Natural killer cell (primary cell): ENCODE measurements around the gene NIBAN1. TPM values are rescaled to one million over a fixed set of nuclear protein-coding genes. Genes with fewer than 3 reads are reported as not detected.
A peak's percentile ranks its signal among the peaks of the same experiment; 100 is the strongest.

Experiments used
- ATAC-seq, 3 donors: fragments of 150-1000 bp in 2 of 3; fragments of 200-7000 bp in 1 of 3; cut with Tn5 transposase; 1 replicate in 1 of 3; 2 replicates in 2 of 3; pipeline ENCODE4 v1.10.0; 2021; ENCODE audit warnings: mild to moderate bottlenecking in 2 of 3, moderate library complexity in 2 of 3
- DNase-seq, 2 donors: peaks; one replicate each; pipeline versions ENCODE4 v3.0.0 to v3.0.0-alpha.2; 2013 to 2021; ENCODE audit warnings: mixed read lengths in 1 of 2
- H3K27ac ChIP-seq: one replicate; pipeline ENCODE4 v1.5.1; 2013; ENCODE audit warnings: mild to moderate bottlenecking, low read length
- H3K27me3 ChIP-seq: one replicate; pipeline ENCODE4 v1.6.1; 2013; ENCODE audit warnings: low read length; ENCODE audit not compliant: control insufficient read depth, insufficient read depth
- H3K36me3 ChIP-seq: one replicate; pipeline ENCODE4 v1.6.1; 2013; ENCODE audit warnings: low read length; ENCODE audit not compliant: control insufficient read depth, insufficient read depth
- H3K4me1 ChIP-seq: one replicate; pipeline ENCODE4 v1.6.1; 2013; ENCODE audit warnings: low read length; ENCODE audit not compliant: control insufficient read depth, insufficient read depth
- H3K4me3 ChIP-seq: one replicate; pipeline ENCODE4 v1.5.1; 2013; ENCODE audit warnings: low read length
- H3K9me3 ChIP-seq: one replicate; pipeline ENCODE4 v1.6.1; 2013; ENCODE audit warnings: low read length; ENCODE audit not compliant: control insufficient read depth, insufficient read depth
- H3K27ac Mint-ChIP-seq, 2 donors: one replicate each; pipeline ENCODE4 v1.8.0; 2022; ENCODE audit warnings: mild to moderate bottlenecking in 2 of 2, mixed read lengths in 2 of 2, moderate library complexity in 1 of 2
- H3K27me3 Mint-ChIP-seq, 2 donors: one replicate each; pipeline ENCODE4 v1.8.0; 2022; ENCODE audit warnings: low read depth in 2 of 2, mixed read lengths in 2 of 2
- H3K36me3 Mint-ChIP-seq: one replicate; pipeline ENCODE4 v1.8.0; 2022; ENCODE audit warnings: mixed read lengths
- H3K4me1 Mint-ChIP-seq, 2 donors: one replicate each; pipeline ENCODE4 v1.8.0; 2022; ENCODE audit warnings: mixed read lengths in 2 of 2
- H3K4me3 Mint-ChIP-seq: one replicate; pipeline ENCODE4 v1.8.0; 2022; ENCODE audit warnings: mild to moderate bottlenecking, moderate library complexity, mixed read lengths
- H3K9me3 Mint-ChIP-seq, 2 donors: one replicate each; pipeline ENCODE4 v1.8.0; 2022; ENCODE audit warnings: mixed read lengths in 2 of 2
- CTCF ChIP-seq: fragments of 200-600 bp; IDR thresholded peaks from one replicate; pipeline ENCODE4 v1.8.0; 2022; ENCODE audit warnings: antibody characterized with exemption
- WGBS: methylation state at CpG from one replicate; pipeline ENCODE4 v1.1.7; 2013; ENCODE audit warnings: missing lambda C conversion rate; ENCODE audit not compliant: insufficient coverage; 5-methylcytosine and 5-hydroxymethylcytosine counted together
- intact Hi-C: fragments of 100-400 bp; cut with micrococcal nuclease; formaldehyde crosslinking; loops from one replicate; pipeline ENCODE4 v1.14.2; 2022
- total RNA-seq, 4 donors: library from RNA; stranded (reverse); fragments of 120-200 nt in 1 of 4; gene quantifications; one replicate each; pipeline versions ENCODE4 v1.2.3 to v1.2.4, GENCODE V29; 2013 to 2022

The NIBAN1 gene
- total RNA-seq, 3 donors from 2014 or later (not counting 1 experiment from before 2014, with no cell fraction given) = 30.9 to 54.1 (median 31.0) TPM

GRCh38 chr1:184954232-184954995 lies 19.9 kb downstream of the NIBAN1 start:
- Mint-ChIP-seq H3K9me3 (no peaks in the 10 kb centered on the region), H3K27ac (peak overlapping the region in 1 of 2 donors; percentile 29), H3K36me3 (no peaks in the 10 kb centered on the region), H3K27me3 (no peaks in the 10 kb centered on the region), H3K4me3 (no peak overlapping the region), H3K4me1 (peaks cover 13 to 19% of the 10 kb centered on the region in 2 donors)
- peaks cover 2% of the 10 kb centered on the region for H3K36me3 ChIP-seq
- no peak for TF ChIP-seq CTCF
- no peaks in the 10 kb centered on the region for H3K27me3 ChIP-seq
- H3K27ac ChIP-seq = no peak overlapping the region
- no peak overlapping the region for H3K4me3 ChIP-seq
- DNase-seq = peak in 1 of 2 donors; percentile 19
- ATAC-seq = no peak
- no peaks in the 10 kb centered on the region for H3K9me3 ChIP-seq
- no peaks in the 10 kb centered on the region for H3K4me1 ChIP-seq
- WGBS = 91% methylated on average over 3 of the region's 4 CpGs
- intact Hi-C loops = no loop called here

GRCh38 chr1:184953600-184954219 lies 20.6 kb downstream of the NIBAN1 start:
- Mint-ChIP-seq H3K4me3 (no peak overlapping the region), H3K27me3 (no peaks in the 10 kb centered on the region), H3K4me1 (peaks cover 13 to 19% of the 10 kb centered on the region in 2 donors), H3K9me3 (no peaks in the 10 kb centered on the region), H3K36me3 (no peaks in the 10 kb centered on the region), H3K27ac (peak overlapping the region; percentile 29 to 35)
- H3K4me1 ChIP-seq = no peaks in the 10 kb centered on the region
- DNase-seq (peak in 1 of 2 donors; percentile 17), ATAC-seq (peak; percentile 57 to 71 (median 63))
- WGBS = 66% methylated on average over 4 of the region's 6 CpGs
- no peaks in the 10 kb centered on the region for H3K27me3 ChIP-seq
- peaks cover 2% of the 10 kb centered on the region for H3K36me3 ChIP-seq
- TF ChIP-seq CTCF = no peak
- no peak overlapping the region for H3K27ac ChIP-seq
- intact Hi-C loops = no loop called here
- no peak overlapping the region for H3K4me3 ChIP-seq
- H3K9me3 ChIP-seq = no peaks in the 10 kb centered on the region

GRCh38 chr1:184952428-184952827 lies 21.9 kb downstream of the NIBAN1 start:
- Mint-ChIP-seq H3K27me3 (no peaks in the 10 kb centered on the region), H3K27ac (no peak overlapping the region), H3K4me1 (peaks cover 13 to 23% of the 10 kb centered on the region in 2 donors), H3K9me3 (no peaks in the 10 kb centered on the region), H3K4me3 (no peak overlapping the region), H3K36me3 (no peaks in the 10 kb centered on the region)
- no peaks in the 10 kb centered on the region for H3K9me3 ChIP-seq
- no peak for TF ChIP-seq CTCF
- no peak overlapping the region for H3K27ac ChIP-seq
- H3K36me3 ChIP-seq = peaks cover 2% of the 10 kb centered on the region
- no peak for ATAC-seq
- H3K27me3 ChIP-seq = no peaks in the 10 kb centered on the region
- no peak overlapping the region for H3K4me3 ChIP-seq
- 94% methylated on average over 3 of the region's 4 CpGs for WGBS
- no peak for DNase-seq
- H3K4me1 ChIP-seq = no peaks in the 10 kb centered on the region
- intact Hi-C loops = no loop called here
